ENCODE measurements around the gene ZRANB2. TPM values are rescaled to one million over a fixed set of nuclear protein-coding genes. Genes with fewer than 3 reads are reported as not detected.

The ZRANB2 gene
- total RNA-seq, 1 donor from 2014 or later, result 65.4 TPM

GRCh38 chr1:71027991-71028390 lies 52.8 kb downstream of the ZRANB2 start:
- no peak for DNase-seq (ENCODE audit: low spot score)

GRCh38 chr1:71026093-71026492 lies 54.7 kb downstream of the ZRANB2 start:
- DNase-seq (ENCODE audit: low spot score), result no peak

GRCh38 chr1:71023515-71023914 lies 57.3 kb downstream of the ZRANB2 start:
- DNase-seq (ENCODE audit: low spot score), result no peak

- DNase-seq (ENCODE audit: low spot score), result no peak
Measured at GRCh38 chr1:71019233-71019969, 61.4 kb downstream of the ZRANB2 start.

GRCh38 chr1:71018791-71019190 lies 62.0 kb downstream of the ZRANB2 start:
- no peak for DNase-seq (ENCODE audit: low spot score)

GRCh38 chr1:71015745-71016144 lies 65.1 kb downstream of the ZRANB2 start:
- DNase-seq (ENCODE audit: low spot score), result no peak

GRCh38 chr1:71014178-71014579 lies 66.7 kb downstream of the ZRANB2 start:
- no peak for DNase-seq (ENCODE audit: low spot score)

Other genes starting within 250 kb of the ZRANB2 start
- gene PTGER3, start 33.2 kb downstream of the ZRANB2 start, total RNA-seq, result 28.4 TPM

All from mucosa of gallbladder (tissue), 1 donor.